ENCODE measurements around the gene TLE1. TPM values are rescaled to one million over a fixed set of nuclear protein-coding genes. Genes with fewer than 3 reads are reported as not detected.
"Not testable (repeated sequence)": the region's sequence is repeated elsewhere in the genome, so short reads cannot be mapped to it uniquely, and the experiment has no call there.

Gene TLE1
- total RNA-seq, 1 donor from 2014 or later, result 36.6 TPM

- no peak for ATAC-seq
- DNase-seq (ENCODE audit: low spot score), result no peak
Observed at GRCh38 chr9:81625969-81626368, 63.4 kb downstream of the TLE1 start.

- ATAC-seq (no peak), DNase-seq (ENCODE audit: low spot score) (no peak)
Observed at GRCh38 chr9:81623778-81624177, 65.6 kb downstream of the TLE1 start.

DNA sequence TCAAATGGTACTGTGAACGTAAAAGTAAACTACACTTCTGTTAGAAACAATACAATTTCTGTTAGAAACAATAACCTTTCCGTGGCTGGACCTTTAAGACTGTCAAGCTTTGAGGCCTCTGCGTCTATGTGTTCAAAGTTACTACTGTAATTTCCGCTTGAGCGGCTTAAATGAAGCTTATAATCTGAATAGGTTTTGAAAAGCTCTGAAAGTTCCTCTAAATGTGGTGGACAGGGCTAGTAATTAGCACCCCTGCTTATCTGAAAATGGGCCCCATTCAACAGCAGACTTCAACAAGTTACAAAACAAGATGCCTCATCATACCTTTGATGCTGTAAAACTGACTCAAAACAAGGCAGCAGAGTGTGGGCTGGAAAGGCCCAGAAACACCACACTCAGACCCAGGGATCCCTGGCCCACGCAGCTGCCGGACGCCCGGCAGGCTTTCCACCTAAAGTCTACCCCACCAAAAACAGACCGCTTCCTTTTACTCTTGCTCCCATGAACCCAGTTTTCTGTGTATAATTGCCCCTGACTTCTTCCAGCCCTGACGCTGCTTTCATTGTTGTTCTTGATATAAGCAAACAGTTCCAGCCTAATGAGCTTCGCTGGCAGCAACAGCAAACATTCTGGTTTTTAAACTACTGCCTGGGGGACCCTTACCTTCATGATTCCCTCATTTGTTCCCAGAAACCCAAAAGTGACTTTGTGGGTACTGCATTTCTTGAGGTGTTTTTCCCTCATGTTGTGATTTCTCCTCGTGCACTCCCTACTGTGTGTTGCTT, 66.7 kb downstream of the TLE1 start:
- ATAC-seq (no peak), DNase-seq (ENCODE audit: low spot score) (no peak)

DNA sequence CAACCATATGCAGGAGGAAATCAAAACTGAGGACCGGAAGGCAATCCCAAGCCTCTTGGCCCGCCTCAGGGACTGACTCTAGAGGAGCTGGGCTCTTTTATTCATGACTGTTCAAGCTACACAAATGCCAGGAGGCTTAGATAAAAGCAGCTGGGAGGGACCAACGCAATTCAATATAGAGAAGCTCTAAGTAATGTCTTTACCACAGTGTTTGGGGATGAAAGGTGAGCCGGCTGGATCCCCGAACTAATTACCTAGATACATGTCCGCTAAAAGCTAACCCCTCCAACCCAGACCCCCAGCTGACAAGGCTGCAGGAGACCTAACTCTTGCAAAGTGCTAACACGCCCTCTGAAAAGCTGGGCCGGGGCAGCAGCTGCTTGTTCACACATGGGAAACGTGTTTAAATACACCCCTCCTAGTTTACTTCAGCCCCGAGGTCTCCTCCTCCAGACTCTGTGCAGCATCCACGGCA, 67.5 kb downstream of the TLE1 start:
- DNase-seq (ENCODE audit: low spot score) (no peak), ATAC-seq (no peak)

DNA sequence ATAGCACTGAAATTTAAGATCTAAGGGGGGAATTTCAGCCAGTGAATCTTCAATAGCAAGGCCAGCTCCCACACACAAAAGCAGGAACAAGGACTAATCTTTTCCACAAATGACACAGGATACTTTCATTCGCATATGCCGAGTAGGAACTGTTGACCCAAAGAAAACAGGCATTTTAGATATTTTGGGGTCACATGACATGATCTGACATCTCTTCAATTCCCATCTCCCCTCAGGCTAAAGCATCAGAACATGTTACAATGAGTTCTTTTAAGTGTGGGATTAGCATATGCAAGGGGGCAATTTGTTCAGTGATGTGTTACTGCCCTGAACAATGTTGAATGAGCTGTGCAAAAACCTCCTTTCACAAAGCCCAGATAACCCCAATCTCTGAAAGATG, 68.2 kb downstream of the TLE1 start:
- ATAC-seq (no peak), DNase-seq (ENCODE audit: low spot score) (no peak)

GRCh38 chr9:81620002-81620390, 69.4 kb downstream of the TLE1 start:
- DNase-seq (ENCODE audit: low spot score) (no peak), ATAC-seq (no peak)

- DNase-seq (ENCODE audit: low spot score) (no peak), ATAC-seq (peak; percentile 32)
Observed at GRCh38 chr9:81619353-81620001, 69.9 kb downstream of the TLE1 start.

DNA sequence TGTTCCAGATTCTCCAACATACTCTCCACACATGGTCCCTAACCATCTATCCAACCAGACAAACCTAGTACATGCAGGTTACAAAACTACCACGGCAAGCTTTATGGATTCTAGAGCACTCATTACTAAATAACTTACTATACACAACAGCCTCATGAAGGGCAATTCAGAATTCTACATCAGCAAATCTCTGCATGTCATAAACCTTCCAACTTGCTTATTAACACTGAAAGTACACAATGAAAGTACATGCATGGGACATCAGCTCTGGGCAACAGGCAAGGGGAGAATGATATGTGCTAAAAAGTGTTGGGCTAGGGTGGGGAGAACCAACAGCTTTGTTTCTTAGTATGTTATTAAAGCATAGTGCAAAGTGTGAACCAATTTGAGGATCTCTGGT, 70.4 kb downstream of the TLE1 start:
- DNase-seq (ENCODE audit: low spot score), result no peak
- ATAC-seq, result no peak

DNA sequence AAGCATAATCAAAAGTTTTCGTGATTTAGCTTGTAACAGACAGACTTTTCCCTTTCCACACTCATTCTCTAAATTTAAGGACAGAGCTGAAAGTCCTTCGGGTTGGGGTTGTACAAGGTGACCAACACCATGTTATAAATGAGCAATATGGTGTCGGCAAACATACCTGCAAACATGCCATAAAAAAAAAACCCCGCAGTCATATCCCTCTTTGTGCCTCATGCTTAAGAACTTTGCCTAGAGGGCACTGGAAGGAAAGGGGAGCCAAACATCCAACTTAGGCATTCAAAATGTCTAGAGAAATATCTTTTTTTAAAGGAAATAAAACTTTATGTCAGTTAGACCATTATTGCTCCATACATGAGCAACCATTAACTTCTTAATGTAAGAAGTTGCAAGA, 73.2 kb downstream of the TLE1 start:
- no peak for ATAC-seq
- no peak for DNase-seq (ENCODE audit: low spot score)

- ATAC-seq, result peak; percentile 76
- DNase-seq (ENCODE audit: low spot score), result no peak
Observed at GRCh38 chr9:81614335-81614734, 75.0 kb downstream of the TLE1 start.

- DNase-seq (ENCODE audit: low spot score), result no peak
- peak; percentile 81 for ATAC-seq
Observed at GRCh38 chr9:81613002-81613812, 76.1 kb downstream of the TLE1 start.

- DNase-seq (ENCODE audit: low spot score) (no peak), ATAC-seq (no peak)
Observed at GRCh38 chr9:81611664-81612063, 77.7 kb downstream of the TLE1 start.

DNA sequence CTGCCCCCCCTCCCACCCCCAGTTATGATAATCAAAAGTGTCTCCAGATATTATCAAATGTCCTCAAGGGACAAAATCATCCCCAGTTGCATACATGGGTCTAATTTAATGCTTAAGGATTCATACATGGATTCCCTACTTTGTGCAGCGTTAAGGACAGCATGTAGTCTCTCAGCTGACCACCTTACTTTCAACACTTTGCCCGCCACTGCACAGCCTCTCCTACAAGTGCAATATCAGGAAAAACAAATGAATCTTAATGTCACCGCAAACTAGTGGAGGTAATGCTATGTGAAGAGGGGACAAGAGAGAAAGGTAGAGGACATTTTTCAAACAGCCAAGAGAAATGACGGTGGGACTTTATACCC, 78.6 kb downstream of the TLE1 start:
- ATAC-seq (no peak), DNase-seq (ENCODE audit: low spot score) (no peak)

DNA sequence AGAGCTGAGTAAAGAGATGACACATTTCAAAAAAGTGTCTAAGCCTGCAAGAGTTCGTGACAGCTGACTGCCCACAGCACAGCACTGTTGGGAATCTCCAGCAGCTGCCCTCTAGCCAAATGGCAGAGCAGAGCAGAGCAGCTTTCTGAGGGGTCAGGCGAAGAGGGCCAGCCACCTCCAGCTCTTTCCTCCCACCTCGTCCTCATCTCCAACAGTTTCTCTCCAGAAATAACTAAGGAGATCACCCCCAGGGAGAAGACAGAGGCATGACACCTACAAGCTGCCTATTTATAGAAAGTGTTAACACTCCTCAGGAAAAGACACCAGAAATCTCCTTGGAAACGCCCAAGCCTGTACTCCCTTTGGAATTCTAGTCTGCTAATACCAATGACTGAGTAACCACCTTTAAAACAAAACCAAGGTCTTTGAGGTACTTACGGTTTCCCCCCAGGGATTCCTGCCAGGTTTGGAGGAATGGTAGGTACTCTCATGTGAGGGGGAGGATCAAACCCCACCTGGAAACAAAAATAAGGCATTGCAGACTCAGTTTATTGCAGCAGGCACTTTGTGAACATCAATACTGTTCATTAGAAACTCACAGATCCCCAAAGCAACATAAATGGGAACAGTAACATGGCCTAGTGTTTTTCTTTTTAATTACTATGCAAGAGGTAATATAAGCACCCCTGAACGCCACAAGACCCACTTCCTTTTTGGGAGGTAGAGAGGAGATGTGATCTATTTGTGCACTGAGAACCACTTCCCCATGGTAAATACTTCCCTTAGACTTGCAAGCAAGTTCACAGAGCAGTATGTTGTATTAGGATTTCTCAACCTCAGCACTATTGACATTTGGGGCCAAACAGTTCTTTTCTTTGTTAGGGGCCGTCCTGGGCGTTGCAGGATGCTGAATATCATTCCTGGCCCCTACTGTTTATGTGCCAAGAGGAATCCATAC, 79.3 kb downstream of the TLE1 start:
- DNase-seq (ENCODE audit: low spot score), result no peak
- ATAC-seq, result peak; percentile 36

DNA sequence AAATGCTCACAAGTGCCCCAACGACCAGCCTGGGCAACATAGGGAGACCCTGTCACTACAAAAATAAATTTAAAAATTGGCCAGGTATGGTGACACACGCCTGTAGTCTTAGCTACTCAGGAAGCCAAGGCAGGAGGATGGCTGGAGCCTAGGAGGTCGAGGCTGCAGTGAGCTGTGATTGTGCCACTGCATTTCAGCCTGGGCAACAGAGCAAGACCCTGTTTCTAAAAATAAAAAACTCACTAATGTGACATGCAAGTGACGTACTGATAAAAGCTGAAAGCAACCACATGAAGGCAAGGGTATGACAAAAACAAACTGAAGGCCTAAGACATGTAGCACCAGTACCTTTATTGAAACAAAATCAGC, 81.1 kb downstream of the TLE1 start:
- DNase-seq (ENCODE audit: low spot score), result no peak
- ATAC-seq, result no peak

GRCh38 chr9:81607593-81608288, 81.6 kb downstream of the TLE1 start:
- DNase-seq (ENCODE audit: low spot score) (no peak), ATAC-seq (peak; percentile 33)

DNA sequence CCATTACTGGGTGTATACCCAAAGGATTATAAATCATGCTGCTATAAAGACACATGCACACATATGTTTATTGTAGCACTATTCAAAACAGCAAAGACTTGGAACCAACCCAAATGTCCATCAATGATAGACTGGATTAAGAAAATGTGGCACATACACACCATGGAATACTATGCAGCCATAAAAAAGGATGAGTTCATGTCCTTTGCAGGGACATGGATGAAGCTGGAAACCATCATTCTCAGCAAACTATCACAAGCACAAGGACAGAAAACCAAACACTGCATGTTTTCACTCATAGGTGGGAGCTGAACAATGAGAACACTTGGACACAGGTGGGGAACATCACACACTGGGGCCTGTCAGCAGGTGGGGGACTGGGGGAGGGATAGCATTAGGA, 83.1 kb downstream of the TLE1 start:
- not testable (repeated sequence) for ATAC-seq

DNA sequence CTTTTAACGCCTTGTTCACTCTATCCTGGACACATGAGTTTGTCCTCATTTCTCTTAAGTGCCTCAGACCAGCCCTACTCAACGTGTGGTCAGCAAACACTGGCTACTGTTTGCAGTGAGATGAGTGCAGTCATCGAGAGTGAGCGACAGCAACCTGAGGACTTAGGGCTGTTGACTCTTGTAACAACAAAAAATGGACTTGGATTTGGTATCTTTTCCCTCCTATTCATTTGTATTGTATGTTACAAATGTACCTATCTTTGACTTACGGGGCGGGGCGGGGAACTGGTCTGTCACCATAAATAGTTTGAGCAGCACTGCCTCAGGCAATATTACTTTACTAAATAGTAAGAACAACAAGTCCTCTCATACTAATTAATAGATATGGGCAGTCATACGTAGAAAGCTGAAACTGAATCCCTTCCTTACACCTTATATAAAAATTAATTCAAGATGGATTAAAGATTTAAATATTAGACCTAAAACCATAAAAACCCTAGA, 84.1 kb downstream of the TLE1 start:
- DNase-seq (ENCODE audit: low spot score), result no peak
- no peak for ATAC-seq

More for the DNA sequence above, 83.1 kb downstream of the TLE1 start:
- not testable (repeated sequence) for DNase-seq (ENCODE audit: low spot score)

GRCh38 chr9:81604306-81605169, 84.8 kb downstream of the TLE1 start:
- no peak for DNase-seq (ENCODE audit: low spot score)
- ATAC-seq, result no peak

Data from left lobe of liver (tissue), 2 donors.